AG08396 (cell line): ENCODE results near the gene TMEM165.

ENCODE experiments used
- DNase-seq: peaks from one replicate; pipeline ENCODE4 v3.0.0; 2012; ENCODE audit warnings: low spot score, mixed read lengths

The TMEM165 gene

GRCh38 chr4:55458611-55459010 is 62.9 kb downstream of the TMEM165 start:
- DNase-seq, result no peak

- DNase-seq, result no peak
These were observed 70.2 kb downstream of the TMEM165 start for GRCh38 chr4:55466001-55466400.

- DNase-seq, result no peak
These were observed 73.0 kb downstream of the TMEM165 start for GRCh38 chr4:55468724-55469123.

GRCh38 chr4:55469979-55470378 is 74.2 kb downstream of the TMEM165 start:
- no peak for DNase-seq
